HepG2 (cell line): ENCODE measurements around the gene MIGA2. TPM values are rescaled to one million over a fixed set of nuclear protein-coding genes. Genes with fewer than 3 reads are reported as not detected.

Experiments used
- ERF ChIP-seq: IDR thresholded peaks from 2 replicates; pipeline ENCODE4 v1.6.1; 2018; ENCODE audit warnings: missing biosample characterization, missing genetic modification reagents
- POLR2AphosphoS5 ChIP-seq: IDR thresholded peaks from 2 replicates; pipeline ENCODE4 v1.6.1; 2012; ENCODE audit warnings: low read depth, low read length
- SNAI1 ChIP-seq: sonication (generic); formaldehyde crosslinking; IDR thresholded peaks from 2 replicates; pipeline ENCODE4 v1.5.0; 2020; ENCODE audit warnings: mild to moderate bottlenecking, missing genetic modification reagents, borderline replicate concordance
- YY1 ChIP-seq: IDR thresholded peaks from 2 replicates; pipeline ENCODE4 v1.6.1; 2011; ENCODE audit warnings: low read length, low read depth, moderate library complexity, mild to moderate bottlenecking; ENCODE audit not compliant: insufficient read depth, insufficient replicate concordance
- ZBTB38 ChIP-seq: sonication (generic); formaldehyde crosslinking; IDR thresholded peaks from 2 replicates; pipeline ENCODE4 v1.5.1; 2020; ENCODE audit warnings: mild to moderate bottlenecking, missing genetic modification reagents
- ZNF446 ChIP-seq: sonication (generic); formaldehyde crosslinking; IDR thresholded peaks from 2 replicates; pipeline ENCODE4 v1.5.0; 2020; ENCODE audit warnings: mild to moderate bottlenecking, missing genetic modification reagents
- ZNF549 ChIP-seq: sonication (generic); formaldehyde crosslinking; IDR thresholded peaks from 2 replicates; pipeline ENCODE4 v1.5.0; 2020; ENCODE audit warnings: missing genetic modification reagents
- ZNF816 ChIP-seq: sonication (generic); formaldehyde crosslinking; IDR thresholded peaks from 2 replicates; pipeline ENCODE4 v1.8.0; 2022; ENCODE audit warnings: missing genetic modification reagents, mild to moderate bottlenecking, borderline replicate concordance
- polyA plus RNA-seq, 8 experiments: library from polyadenylated mRNA; depleted of rRNA in 3 of 8; stranded (reverse) in 7 of 8; unstranded in 1 of 8; fragments of >200 nt; fragmentation: Illumina TruSeq in 4 of 8; extraction: Trizol in 4 of 8; gene quantifications; 2 replicates each; pipeline versions ENCODE4 v1.2.1 to v1.2.3, GENCODE V29; 2011 to 2016; ENCODE audit warnings: low read depth in 4 of 8, missing spikeins in 1 of 8, mixed read lengths in 1 of 8; ENCODE audit not compliant: insufficient read depth in 1 of 8
- total RNA-seq, 5 experiments: library from RNA; depleted of rRNA; stranded (reverse); fragments of >200 nt; fragmentation: Illumina TruSeq; extraction: Trizol; gene quantifications; 2 replicates each; pipeline ENCODE4 v1.2.3, GENCODE V29; 2016; ENCODE audit warnings: low read depth in 1 of 5
- TF ChIP-seq, protein P1 (sequence below): IDR thresholded peaks from 2 replicates; pipeline ENCODE4 v1.6.1; 2012; ENCODE audit warnings: low read length, improper control_type of control experiment
- TF ChIP-seq, protein P2 (sequence below): sonication (generic); formaldehyde crosslinking; conservative IDR thresholded peaks from 2 replicates; pipeline ENCODE4 v1.8.0; 2022; ENCODE audit warnings: mild to moderate bottlenecking, moderate library complexity, missing genetic modification reagents
- TF ChIP-seq, protein P3 (sequence below): sonication (generic); formaldehyde crosslinking; IDR thresholded peaks from 2 replicates; pipeline ENCODE4 v1.4.0; 2020; ENCODE audit warnings: mild to moderate bottlenecking, missing genetic modification reagents
- TF ChIP-seq, protein P4 (sequence below): sonication (generic); formaldehyde crosslinking; IDR thresholded peaks from 2 replicates; pipeline ENCODE4 v1.4.0; 2020; ENCODE audit warnings: missing genetic modification reagents, borderline replicate concordance
- TF ChIP-seq, protein P5 (sequence below): sonication (generic); formaldehyde crosslinking; IDR thresholded peaks from 2 replicates; pipeline ENCODE4; 2020; ENCODE audit warnings: missing genetic modification reagents, mild to moderate bottlenecking, borderline replicate concordance

MIGA2 gene
- total and polyA plus RNA-seq, 2 of the 13 experiments (the other 11 are each of a cell fraction or from before 2014, with no cell fraction given), result 10.8 to 17.1 TPM

DNA sequence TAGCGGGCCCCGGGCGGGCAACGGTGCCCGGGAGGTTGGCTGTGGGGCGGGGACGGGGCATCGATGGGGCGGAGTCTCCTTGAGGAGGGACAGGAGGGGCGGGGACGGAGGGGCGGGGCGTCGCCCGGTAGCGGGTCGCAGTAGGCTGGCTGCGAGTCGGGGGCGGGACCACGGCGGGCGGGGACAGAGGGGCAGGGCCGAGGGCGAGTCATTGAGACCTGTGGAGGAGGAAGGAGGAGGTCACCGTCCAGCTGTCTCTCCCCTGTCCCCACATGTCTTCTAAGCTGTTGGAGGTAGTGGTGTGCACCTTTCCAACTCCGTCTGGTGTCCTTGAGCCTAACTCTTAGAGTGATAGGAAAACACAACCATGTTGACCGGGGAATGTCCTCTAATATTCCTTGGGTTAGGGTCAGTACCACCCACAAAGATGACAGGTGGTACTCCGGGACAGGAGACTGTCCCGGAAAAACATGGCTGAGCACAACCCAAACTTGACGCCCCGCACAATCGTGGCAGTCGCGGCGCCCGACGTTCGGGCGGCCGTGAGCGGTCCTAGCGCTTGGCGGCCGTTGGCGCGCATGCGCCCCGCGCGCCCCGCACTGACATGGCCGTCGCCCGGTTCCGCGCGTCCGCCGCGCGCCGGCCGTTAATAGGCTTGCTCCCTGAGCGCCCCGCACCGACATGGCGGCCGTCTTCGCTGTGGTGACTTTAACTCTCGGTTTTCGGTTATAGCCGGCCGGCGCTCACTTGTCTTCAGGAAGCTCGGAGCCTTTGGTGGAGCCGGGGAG, 74.5 kb downstream of the MIGA2 start, which contains the start of the genes CRAT and PTPA (continued):
- TF ChIP-seq, protein P1, sequence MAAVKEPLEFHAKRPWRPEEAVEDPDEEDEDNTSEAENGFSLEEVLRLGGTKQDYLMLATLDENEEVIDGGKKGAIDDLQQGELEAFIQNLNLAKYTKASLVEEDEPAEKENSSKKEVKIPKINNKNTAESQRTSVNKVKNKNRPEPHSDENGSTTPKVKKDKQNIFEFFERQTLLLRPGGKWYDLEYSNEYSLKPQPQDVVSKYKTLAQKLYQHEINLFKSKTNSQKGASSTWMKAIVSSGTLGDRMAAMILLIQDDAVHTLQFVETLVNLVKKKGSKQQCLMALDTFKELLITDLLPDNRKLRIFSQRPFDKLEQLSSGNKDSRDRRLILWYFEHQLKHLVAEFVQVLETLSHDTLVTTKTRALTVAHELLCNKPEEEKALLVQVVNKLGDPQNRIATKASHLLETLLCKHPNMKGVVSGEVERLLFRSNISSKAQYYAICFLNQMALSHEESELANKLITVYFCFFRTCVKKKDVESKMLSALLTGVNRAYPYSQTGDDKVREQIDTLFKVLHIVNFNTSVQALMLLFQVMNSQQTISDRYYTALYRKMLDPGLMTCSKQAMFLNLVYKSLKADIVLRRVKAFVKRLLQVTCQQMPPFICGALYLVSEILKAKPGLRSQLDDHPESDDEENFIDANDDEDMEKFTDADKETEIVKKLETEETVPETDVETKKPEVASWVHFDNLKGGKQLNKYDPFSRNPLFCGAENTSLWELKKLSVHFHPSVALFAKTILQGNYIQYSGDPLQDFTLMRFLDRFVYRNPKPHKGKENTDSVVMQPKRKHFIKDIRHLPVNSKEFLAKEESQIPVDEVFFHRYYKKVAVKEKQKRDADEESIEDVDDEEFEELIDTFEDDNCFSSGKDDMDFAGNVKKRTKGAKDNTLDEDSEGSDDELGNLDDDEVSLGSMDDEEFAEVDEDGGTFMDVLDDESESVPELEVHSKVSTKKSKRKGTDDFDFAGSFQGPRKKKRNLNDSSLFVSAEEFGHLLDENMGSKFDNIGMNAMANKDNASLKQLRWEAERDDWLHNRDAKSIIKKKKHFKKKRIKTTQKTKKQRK, result no peak
- TF ChIP-seq ERF (CRISPR knock-in tag) (peak; percentile 59; the same call in 1 of the 2 replicates), POLR2AphosphoS5 (peak; percentile 99), ZNF446 (CRISPR knock-in tag) (peak; percentile 27; the same call in 1 of the 2 replicates), ZNF816 (CRISPR knock-in tag) (peak; percentile 90; the same call in 1 of the 2 replicates), ZNF549 (CRISPR knock-in tag) (no peak; the same call in 1 of the 2 replicates), ZBTB38 (CRISPR knock-in tag) (no peak), YY1 (peak; percentile 99), SNAI1 (no peak)
- TF ChIP-seq, protein P2, sequence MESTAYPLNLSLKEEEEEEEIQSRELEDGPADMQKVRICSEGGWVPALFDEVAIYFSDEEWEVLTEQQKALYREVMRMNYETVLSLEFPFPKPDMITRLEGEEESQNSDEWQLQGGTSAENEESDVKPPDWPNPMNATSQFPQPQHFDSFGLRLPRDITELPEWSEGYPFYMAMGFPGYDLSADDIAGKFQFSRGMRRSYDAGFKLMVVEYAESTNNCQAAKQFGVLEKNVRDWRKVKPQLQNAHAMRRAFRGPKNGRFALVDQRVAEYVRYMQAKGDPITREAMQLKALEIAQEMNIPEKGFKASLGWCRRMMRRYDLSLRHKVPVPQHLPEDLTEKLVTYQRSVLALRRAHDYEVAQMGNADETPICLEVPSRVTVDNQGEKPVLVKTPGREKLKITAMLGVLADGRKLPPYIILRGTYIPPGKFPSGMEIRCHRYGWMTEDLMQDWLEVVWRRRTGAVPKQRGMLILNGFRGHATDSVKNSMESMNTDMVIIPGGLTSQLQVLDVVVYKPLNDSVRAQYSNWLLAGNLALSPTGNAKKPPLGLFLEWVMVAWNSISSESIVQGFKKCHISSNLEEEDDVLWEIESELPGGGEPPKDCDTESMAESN (CRISPR knock-in tag), result peak; percentile 12
- TF ChIP-seq, protein P3, sequence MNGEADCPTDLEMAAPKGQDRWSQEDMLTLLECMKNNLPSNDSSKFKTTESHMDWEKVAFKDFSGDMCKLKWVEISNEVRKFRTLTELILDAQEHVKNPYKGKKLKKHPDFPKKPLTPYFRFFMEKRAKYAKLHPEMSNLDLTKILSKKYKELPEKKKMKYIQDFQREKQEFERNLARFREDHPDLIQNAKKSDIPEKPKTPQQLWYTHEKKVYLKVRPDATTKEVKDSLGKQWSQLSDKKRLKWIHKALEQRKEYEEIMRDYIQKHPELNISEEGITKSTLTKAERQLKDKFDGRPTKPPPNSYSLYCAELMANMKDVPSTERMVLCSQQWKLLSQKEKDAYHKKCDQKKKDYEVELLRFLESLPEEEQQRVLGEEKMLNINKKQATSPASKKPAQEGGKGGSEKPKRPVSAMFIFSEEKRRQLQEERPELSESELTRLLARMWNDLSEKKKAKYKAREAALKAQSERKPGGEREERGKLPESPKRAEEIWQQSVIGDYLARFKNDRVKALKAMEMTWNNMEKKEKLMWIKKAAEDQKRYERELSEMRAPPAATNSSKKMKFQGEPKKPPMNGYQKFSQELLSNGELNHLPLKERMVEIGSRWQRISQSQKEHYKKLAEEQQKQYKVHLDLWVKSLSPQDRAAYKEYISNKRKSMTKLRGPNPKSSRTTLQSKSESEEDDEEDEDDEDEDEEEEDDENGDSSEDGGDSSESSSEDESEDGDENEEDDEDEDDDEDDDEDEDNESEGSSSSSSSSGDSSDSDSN (CRISPR knock-in tag), result no peak
- TF ChIP-seq, protein P4, sequence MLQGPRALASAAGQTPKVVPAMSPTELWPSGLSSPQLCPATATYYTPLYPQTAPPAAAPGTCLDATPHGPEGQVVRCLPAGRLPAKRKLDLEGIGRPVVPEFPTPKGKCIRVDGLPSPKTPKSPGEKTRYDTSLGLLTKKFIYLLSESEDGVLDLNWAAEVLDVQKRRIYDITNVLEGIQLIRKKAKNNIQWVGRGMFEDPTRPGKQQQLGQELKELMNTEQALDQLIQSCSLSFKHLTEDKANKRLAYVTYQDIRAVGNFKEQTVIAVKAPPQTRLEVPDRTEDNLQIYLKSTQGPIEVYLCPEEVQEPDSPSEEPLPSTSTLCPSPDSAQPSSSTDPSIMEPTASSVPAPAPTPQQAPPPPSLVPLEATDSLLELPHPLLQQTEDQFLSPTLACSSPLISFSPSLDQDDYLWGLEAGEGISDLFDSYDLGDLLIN (CRISPR knock-in tag), result no peak
- TF ChIP-seq, protein P5, sequence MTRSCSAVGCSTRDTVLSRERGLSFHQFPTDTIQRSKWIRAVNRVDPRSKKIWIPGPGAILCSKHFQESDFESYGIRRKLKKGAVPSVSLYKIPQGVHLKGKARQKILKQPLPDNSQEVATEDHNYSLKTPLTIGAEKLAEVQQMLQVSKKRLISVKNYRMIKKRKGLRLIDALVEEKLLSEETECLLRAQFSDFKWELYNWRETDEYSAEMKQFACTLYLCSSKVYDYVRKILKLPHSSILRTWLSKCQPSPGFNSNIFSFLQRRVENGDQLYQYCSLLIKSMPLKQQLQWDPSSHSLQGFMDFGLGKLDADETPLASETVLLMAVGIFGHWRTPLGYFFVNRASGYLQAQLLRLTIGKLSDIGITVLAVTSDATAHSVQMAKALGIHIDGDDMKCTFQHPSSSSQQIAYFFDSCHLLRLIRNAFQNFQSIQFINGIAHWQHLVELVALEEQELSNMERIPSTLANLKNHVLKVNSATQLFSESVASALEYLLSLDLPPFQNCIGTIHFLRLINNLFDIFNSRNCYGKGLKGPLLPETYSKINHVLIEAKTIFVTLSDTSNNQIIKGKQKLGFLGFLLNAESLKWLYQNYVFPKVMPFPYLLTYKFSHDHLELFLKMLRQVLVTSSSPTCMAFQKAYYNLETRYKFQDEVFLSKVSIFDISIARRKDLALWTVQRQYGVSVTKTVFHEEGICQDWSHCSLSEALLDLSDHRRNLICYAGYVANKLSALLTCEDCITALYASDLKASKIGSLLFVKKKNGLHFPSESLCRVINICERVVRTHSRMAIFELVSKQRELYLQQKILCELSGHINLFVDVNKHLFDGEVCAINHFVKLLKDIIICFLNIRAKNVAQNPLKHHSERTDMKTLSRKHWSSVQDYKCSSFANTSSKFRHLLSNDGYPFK (CRISPR knock-in tag), result 0 out of 2 replicates have a peak, but pooled peaks have one; percentile 88
